PC-3 (cell line): ENCODE measurements around the gene TNFAIP8L3.

ENCODE experiments used
- EZH2 ChIP-seq: fragments of 300-600 bp; sonication (generic); IDR thresholded peaks from one replicate; pipeline ENCODE4 v1.6.1; 2017; ENCODE audit warnings: antibody characterized with exemption, mild to moderate bottlenecking, low read length; ENCODE audit not compliant: unreplicated experiment
- TF ChIP-seq, protein P1 (sequence below): fragments of 300-600 bp; sonication (generic); conservative IDR thresholded peaks from 2 replicates; pipeline ENCODE4 v1.5.1; 2017; ENCODE audit warnings: antibody characterized with exemption, low read depth, mild to moderate bottlenecking, low read length

DNA sequence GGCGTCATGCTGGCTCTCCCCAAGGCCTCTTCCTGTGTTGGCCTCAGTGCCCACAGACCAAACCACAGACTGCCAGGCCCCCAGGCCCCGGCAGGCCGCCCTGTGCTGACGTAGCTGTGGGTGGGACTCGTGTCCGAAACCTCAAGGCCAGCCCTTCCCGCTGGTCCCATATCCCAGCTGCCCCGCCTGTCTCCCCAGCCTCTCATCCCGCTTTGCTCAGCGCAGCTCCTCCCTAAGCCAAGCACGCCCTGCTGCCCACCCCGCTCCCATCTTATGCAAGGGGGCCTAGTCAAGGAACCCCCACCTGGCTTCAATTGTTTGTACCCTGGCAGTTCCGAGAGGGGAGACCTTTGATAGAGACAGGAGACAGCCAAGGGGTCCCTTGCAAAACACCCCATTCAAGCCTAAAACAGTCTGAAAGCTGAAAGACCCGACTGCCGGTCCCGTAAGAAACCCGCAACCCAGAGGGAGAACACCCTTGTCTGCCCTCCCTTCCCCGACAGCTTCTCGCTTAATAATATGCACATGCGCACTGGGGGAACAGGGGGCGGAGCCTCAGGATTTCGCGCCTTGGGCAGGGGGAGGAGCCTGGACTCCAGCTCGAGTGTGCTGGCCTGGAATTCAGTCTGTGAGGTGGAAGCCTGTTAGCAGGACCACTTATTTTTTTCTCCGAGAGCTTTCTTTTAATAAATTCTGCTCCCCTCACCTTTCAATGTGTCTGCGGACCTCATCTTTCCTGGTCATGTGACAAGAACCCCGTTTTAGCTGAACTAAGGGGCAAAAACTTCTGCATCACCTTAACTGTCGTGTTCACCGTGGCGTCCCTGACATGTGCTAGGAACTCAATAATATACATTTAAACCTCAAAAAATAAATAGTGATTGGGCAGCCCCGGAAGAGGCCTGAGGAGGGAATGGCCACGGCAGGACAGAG lies 17.2 kb downstream of the TNFAIP8L3 start:
- TF ChIP-seq, protein P1, sequence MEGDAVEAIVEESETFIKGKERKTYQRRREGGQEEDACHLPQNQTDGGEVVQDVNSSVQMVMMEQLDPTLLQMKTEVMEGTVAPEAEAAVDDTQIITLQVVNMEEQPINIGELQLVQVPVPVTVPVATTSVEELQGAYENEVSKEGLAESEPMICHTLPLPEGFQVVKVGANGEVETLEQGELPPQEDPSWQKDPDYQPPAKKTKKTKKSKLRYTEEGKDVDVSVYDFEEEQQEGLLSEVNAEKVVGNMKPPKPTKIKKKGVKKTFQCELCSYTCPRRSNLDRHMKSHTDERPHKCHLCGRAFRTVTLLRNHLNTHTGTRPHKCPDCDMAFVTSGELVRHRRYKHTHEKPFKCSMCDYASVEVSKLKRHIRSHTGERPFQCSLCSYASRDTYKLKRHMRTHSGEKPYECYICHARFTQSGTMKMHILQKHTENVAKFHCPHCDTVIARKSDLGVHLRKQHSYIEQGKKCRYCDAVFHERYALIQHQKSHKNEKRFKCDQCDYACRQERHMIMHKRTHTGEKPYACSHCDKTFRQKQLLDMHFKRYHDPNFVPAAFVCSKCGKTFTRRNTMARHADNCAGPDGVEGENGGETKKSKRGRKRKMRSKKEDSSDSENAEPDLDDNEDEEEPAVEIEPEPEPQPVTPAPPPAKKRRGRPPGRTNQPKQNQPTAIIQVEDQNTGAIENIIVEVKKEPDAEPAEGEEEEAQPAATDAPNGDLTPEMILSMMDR = no peak
- TF ChIP-seq EZH2 = no peak
